GM12878 (cell line): ENCODE measurements around the gene AMH. TPM values are rescaled to one million over a fixed set of nuclear protein-coding genes. Genes with fewer than 3 reads are reported as not detected.

Experiments
- BMI1 ChIP-seq: fragments of 450-650 bp; IDR thresholded peaks from 2 replicates; pipeline ENCODE4 v1.6.1; 2016; ENCODE audit warnings: mild to moderate bottlenecking, moderate library complexity, borderline replicate concordance
- ESRRA ChIP-seq: IDR thresholded peaks from 2 replicates; pipeline ENCODE4 v1.6.1; 2012; ENCODE audit warnings: mild to moderate bottlenecking, low read length, improper control_type of control experiment
- EZH2 ChIP-seq: IDR thresholded peaks from 2 replicates; pipeline ENCODE4 v1.6.1; 2012; ENCODE audit warnings: low read depth, mild to moderate bottlenecking, control low read depth, inconsistent platforms, low read length, borderline replicate concordance; ENCODE audit not compliant: control insufficient read depth
- JUND ChIP-seq: IDR thresholded peaks from 2 replicates; pipeline ENCODE4 v1.6.1; 2012; ENCODE audit warnings: low read depth, mild to moderate bottlenecking, low read length, improper control_type of control experiment, moderate library complexity
- KLF5 ChIP-seq: fragments of 450-650 bp; IDR thresholded peaks from 2 replicates; pipeline ENCODE4 v1.6.1; 2014; ENCODE audit warnings: mild to moderate bottlenecking; ENCODE audit not compliant: partially characterized antibody
- MYB ChIP-seq: fragments of 150-350 bp; IDR thresholded peaks from 2 replicates; pipeline ENCODE4 v1.6.1; 2014; ENCODE audit warnings: mild to moderate bottlenecking, low read depth, low read length, borderline replicate concordance
- NFYA ChIP-seq: IDR thresholded peaks from 2 replicates; pipeline ENCODE4 v1.6.1; 2011; ENCODE audit warnings: low read depth, mild to moderate bottlenecking, low read length, improper control_type of control experiment, borderline replicate concordance
- NRF1 ChIP-seq: conservative IDR thresholded peaks from 2 replicates; pipeline ENCODE4 v1.6.1; 2011; ENCODE audit warnings: mild to moderate bottlenecking, low read depth, low read length, improper control_type of control experiment
- PML ChIP-seq: IDR thresholded peaks from 2 replicates; pipeline ENCODE4 v1.6.1; 2012; ENCODE audit warnings: low read length, inconsistent platforms
- POLR2AphosphoS2 ChIP-seq: IDR thresholded peaks from 2 replicates; pipeline ENCODE4 v1.6.1; 2011; ENCODE audit warnings: low read depth, mild to moderate bottlenecking, low read length, improper control_type of control experiment, moderate library complexity
- RB1 ChIP-seq: fragments of 450-650 bp; formaldehyde crosslinking; IDR thresholded peaks from 2 replicates; pipeline ENCODE4 v1.6.1; 2017; ENCODE audit warnings: mild to moderate bottlenecking, borderline replicate concordance
- RFX5 ChIP-seq: IDR thresholded peaks from 2 replicates; pipeline ENCODE4 v1.6.1; 2011; ENCODE audit warnings: low read depth, low read length, improper control_type of control experiment
- STAT1 ChIP-seq: fragments of 450-650 bp; conservative IDR thresholded peaks from 2 replicates; pipeline ENCODE4 v1.6.1; 2014; ENCODE audit warnings: antibody characterized with exemption, mild to moderate bottlenecking
- ZBTB4 ChIP-seq: fragments of 450-650 bp; formaldehyde crosslinking; IDR thresholded peaks from 2 replicates; pipeline ENCODE4 v1.4.0; 2022; ENCODE audit warnings: mild to moderate bottlenecking, moderate library complexity
- polyA plus RNA-seq, 11 experiments: library from polyadenylated mRNA; depleted of rRNA in 4 of 11; unstranded in 6 of 11; stranded (reverse) in 5 of 11; fragments of >200 nt; fragmentation: Nextera tagmentation in 4 of 11; fragmentation: Illumina TruSeq in 1 of 11; extraction: Ambion mirVana in 4 of 11; extraction: Trizol in 1 of 11; gene quantifications; 1 replicate in 1 of 11; 2 replicates in 10 of 11; pipeline versions ENCODE4 v1.2.1 to v1.2.3, GENCODE V29; 2011 to 2016; ENCODE audit warnings: inconsistent platforms in 2 of 11, missing spikeins in 2 of 11, low read depth in 1 of 11
- total RNA-seq, 4 experiments: library from RNA; depleted of rRNA in 3 of 4; stranded (reverse); fragments of >200 nt in 3 of 4; fragmentation: Illumina TruSeq in 1 of 4; extraction: Trizol in 1 of 4; gene quantifications; 2 replicates each; pipeline versions ENCODE4 v1.2.1 to v1.2.3, GENCODE V29; 2013 to 2021
- TF ChIP-seq, protein P1 (sequence below): IDR thresholded peaks from 2 replicates; pipeline ENCODE4 v1.6.1; 2011; ENCODE audit warnings: low read depth, low read length, improper control_type of control experiment, borderline replicate concordance
- TF ChIP-seq, protein P2 (sequence below): fragments of 450-650 bp; IDR thresholded peaks from 2 replicates; pipeline ENCODE4 v1.6.1; 2017; ENCODE audit warnings: mild to moderate bottlenecking, moderate library complexity
- TF ChIP-seq, protein P3 (sequence below): IDR thresholded peaks from 2 replicates; pipeline ENCODE4 v1.6.1; 2011; ENCODE audit warnings: borderline replicate concordance, low read depth, mild to moderate bottlenecking, moderate library complexity, low read length; ENCODE audit not compliant: insufficient read depth, poor library complexity, severe bottlenecking
- TF ChIP-seq, protein P4 (sequence below): IDR thresholded peaks from 2 replicates; pipeline ENCODE4 v1.6.1; 2012; ENCODE audit warnings: low read length, inconsistent platforms

The AMH gene
- total and polyA plus RNA-seq, 10 of the 15 experiments (the other 5 are each of a cell fraction or from before 2014, with no cell fraction given) = 0.17 to 3.5 (median 0.81) TPM; not detected in 4

DNA sequence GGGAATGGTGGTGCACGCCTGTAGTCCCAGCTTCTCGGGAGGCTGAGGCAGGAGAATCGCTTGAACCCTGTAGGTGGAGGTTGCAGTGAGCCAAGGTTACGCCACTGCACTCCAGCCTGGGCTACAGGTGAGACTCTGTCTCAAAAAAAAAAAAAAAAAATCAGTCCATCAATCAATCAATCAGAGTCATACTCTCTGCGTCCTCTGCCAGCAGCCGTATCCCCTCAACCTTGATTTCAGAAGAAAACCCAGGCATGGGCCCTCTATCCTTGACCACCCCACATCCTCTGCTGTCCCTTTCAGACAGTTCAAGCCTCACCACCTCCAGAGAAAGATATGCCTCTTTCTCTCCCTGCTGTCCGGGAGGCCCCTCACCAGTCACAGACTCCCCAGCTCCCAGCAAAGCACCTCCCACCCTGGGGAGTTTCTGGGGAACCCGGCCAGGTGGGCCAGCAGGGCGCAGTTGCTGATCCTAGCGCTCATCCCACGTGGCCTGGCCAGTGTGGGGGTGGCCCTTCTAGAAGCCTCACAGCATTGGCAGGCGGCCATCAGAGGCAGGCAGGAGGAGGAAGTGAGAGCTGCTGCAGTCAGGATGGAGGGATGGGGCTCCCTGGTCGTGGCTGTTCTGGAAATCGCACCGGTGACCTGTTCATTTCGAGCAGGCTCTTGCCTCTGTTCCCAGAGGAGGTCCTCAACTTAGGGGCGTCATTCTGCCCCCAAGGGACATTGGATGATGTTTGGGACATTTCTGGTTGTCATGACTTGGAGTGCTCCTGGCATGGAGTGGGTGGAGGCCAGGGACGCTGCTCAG, 17.3 kb downstream of the AMH start (continued):
- TF ChIP-seq EZH2 = no peak
- TF ChIP-seq, protein P1, sequence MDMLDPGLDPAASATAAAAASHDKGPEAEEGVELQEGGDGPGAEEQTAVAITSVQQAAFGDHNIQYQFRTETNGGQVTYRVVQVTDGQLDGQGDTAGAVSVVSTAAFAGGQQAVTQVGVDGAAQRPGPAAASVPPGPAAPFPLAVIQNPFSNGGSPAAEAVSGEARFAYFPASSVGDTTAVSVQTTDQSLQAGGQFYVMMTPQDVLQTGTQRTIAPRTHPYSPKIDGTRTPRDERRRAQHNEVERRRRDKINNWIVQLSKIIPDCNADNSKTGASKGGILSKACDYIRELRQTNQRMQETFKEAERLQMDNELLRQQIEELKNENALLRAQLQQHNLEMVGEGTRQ = peak; percentile 45
- no peak for TF ChIP-seq BMI1
- no peak for TF ChIP-seq POLR2AphosphoS2
- TF ChIP-seq, protein P2, sequence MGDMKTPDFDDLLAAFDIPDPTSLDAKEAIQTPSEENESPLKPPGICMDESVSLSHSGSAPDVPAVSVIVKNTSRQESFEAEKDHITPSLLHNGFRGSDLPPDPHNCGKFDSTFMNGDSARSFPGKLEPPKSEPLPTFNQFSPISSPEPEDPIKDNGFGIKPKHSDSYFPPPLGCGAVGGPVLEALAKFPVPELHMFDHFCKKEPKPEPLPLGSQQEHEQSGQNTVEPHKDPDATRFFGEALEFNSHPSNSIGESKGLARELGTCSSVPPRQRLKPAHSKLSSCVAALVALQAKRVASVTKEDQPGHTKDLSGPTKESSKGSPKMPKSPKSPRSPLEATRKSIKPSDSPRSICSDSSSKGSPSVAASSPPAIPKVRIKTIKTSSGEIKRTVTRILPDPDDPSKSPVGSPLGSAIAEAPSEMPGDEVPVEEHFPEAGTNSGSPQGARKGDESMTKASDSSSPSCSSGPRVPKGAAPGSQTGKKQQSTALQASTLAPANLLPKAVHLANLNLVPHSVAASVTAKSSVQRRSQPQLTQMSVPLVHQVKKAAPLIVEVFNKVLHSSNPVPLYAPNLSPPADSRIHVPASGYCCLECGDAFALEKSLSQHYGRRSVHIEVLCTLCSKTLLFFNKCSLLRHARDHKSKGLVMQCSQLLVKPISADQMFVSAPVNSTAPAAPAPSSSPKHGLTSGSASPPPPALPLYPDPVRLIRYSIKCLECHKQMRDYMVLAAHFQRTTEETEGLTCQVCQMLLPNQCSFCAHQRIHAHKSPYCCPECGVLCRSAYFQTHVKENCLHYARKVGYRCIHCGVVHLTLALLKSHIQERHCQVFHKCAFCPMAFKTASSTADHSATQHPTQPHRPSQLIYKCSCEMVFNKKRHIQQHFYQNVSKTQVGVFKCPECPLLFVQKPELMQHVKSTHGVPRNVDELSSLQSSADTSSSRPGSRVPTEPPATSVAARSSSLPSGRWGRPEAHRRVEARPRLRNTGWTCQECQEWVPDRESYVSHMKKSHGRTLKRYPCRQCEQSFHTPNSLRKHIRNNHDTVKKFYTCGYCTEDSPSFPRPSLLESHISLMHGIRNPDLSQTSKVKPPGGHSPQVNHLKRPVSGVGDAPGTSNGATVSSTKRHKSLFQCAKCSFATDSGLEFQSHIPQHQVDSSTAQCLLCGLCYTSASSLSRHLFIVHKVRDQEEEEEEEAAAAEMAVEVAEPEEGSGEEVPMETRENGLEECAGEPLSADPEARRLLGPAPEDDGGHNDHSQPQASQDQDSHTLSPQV = no peak
- TF ChIP-seq, protein P3, sequence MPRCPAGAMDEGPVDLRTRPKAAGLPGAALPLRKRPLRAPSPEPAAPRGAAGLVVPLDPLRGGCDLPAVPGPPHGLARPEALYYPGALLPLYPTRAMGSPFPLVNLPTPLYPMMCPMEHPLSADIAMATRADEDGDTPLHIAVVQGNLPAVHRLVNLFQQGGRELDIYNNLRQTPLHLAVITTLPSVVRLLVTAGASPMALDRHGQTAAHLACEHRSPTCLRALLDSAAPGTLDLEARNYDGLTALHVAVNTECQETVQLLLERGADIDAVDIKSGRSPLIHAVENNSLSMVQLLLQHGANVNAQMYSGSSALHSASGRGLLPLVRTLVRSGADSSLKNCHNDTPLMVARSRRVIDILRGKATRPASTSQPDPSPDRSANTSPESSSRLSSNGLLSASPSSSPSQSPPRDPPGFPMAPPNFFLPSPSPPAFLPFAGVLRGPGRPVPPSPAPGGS = no peak
- no peak for TF ChIP-seq ESRRA
- TF ChIP-seq NRF1 = no peak
- TF ChIP-seq JUND = no peak
- TF ChIP-seq ZBTB4 (CRISPR knock-in tag) = no peak
- TF ChIP-seq, protein P4, sequence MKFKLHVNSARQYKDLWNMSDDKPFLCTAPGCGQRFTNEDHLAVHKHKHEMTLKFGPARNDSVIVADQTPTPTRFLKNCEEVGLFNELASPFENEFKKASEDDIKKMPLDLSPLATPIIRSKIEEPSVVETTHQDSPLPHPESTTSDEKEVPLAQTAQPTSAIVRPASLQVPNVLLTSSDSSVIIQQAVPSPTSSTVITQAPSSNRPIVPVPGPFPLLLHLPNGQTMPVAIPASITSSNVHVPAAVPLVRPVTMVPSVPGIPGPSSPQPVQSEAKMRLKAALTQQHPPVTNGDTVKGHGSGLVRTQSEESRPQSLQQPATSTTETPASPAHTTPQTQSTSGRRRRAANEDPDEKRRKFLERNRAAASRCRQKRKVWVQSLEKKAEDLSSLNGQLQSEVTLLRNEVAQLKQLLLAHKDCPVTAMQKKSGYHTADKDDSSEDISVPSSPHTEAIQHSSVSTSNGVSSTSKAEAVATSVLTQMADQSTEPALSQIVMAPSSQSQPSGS = no peak
- TF ChIP-seq NFYA = no peak
- no peak for TF ChIP-seq KLF5
- no peak for TF ChIP-seq PML
- TF ChIP-seq RFX5 = no peak
- TF ChIP-seq STAT1 = no peak
- no peak for TF ChIP-seq MYB
- no peak for TF ChIP-seq RB1
